Loucy (cell line): ENCODE measurements around the gene SOX13.

ENCODE experiments used
- EZH2phosphoT487 ChIP-seq: fragments of 200-600 bp; IDR thresholded peaks from 2 replicates; pipeline ENCODE4 v1.6.1; 2018; ENCODE audit warnings: antibody characterized with exemption, mild to moderate bottlenecking, moderate library complexity, borderline replicate concordance
- TF ChIP-seq, protein P1 (sequence below): fragments of 200-600 bp; sonication (generic); conservative IDR thresholded peaks from 2 replicates; pipeline ENCODE4 v1.5.1; 2014; ENCODE audit warnings: mild to moderate bottlenecking, antibody characterized with exemption, low read length

DNA sequence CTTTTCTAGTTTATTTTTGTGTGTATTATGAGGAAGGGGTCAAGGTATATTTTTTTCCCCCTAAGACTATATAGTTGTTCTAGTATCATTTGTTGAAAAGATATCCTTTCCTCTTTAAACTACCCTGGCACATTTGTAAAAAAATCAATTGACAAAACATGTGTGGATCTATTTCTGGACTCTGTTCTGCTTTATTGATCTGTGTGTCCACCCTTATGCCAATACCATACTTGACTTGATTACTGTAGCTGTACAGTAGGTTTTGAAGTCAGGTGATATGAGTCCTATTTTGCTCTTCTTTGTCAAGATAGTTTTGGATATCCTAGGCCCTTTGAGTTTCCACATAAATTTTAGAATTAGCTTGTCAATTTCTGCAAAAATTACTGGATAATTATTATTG, 21.2 kb upstream of the SOX13 start:
- TF ChIP-seq, protein P1, sequence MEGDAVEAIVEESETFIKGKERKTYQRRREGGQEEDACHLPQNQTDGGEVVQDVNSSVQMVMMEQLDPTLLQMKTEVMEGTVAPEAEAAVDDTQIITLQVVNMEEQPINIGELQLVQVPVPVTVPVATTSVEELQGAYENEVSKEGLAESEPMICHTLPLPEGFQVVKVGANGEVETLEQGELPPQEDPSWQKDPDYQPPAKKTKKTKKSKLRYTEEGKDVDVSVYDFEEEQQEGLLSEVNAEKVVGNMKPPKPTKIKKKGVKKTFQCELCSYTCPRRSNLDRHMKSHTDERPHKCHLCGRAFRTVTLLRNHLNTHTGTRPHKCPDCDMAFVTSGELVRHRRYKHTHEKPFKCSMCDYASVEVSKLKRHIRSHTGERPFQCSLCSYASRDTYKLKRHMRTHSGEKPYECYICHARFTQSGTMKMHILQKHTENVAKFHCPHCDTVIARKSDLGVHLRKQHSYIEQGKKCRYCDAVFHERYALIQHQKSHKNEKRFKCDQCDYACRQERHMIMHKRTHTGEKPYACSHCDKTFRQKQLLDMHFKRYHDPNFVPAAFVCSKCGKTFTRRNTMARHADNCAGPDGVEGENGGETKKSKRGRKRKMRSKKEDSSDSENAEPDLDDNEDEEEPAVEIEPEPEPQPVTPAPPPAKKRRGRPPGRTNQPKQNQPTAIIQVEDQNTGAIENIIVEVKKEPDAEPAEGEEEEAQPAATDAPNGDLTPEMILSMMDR: no peak
- TF ChIP-seq EZH2phosphoT487: no peak
